DOHH2 (cell line): ENCODE data around the gene SYNGR2.

Source experiments
- EZH2phosphoT487 ChIP-seq: fragments of 200-600 bp; sonication (generic); IDR thresholded peaks from 2 replicates; pipeline ENCODE4 v1.6.1; 2017; ENCODE audit warnings: borderline replicate concordance, mild to moderate bottlenecking, antibody characterized with exemption, low read length, moderate library complexity, mixed read lengths
- TF ChIP-seq, protein P1 (sequence below): fragments of 200-600 bp; sonication (generic); IDR thresholded peaks from one replicate; pipeline ENCODE4 v1.5.1; 2014; ENCODE audit warnings: antibody characterized with exemption, mild to moderate bottlenecking, low read depth, low read length; ENCODE audit not compliant: poor library complexity, severe bottlenecking

DNA sequence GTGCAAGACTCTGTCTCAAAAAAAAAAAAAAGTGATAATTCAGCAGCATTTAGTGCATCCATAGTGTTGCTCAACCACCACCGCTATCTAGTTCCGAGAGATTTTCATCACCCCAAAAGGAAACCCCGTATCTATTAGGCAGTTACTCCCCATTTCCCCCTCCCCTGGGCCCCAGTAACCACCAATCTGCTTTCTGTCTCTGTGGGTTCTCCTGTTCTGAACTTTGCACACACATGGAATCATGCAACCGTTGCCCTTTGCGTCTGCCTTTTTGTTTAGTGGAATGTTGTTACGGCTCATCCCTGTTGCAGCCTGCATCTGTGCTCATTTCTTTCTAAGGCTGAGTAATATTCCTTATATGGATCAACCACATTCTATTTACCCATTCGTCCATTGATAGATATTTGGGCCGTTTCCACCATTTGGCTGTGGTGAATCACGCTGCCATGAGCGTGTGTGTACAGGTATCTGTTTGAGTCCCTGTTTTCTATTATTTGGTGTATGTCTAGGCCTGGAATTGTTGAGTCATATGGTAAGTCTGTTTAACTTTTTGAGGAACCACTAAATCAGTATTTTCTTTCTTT, 8.7 kb upstream of the SYNGR2 start:
- TF ChIP-seq, protein P1, sequence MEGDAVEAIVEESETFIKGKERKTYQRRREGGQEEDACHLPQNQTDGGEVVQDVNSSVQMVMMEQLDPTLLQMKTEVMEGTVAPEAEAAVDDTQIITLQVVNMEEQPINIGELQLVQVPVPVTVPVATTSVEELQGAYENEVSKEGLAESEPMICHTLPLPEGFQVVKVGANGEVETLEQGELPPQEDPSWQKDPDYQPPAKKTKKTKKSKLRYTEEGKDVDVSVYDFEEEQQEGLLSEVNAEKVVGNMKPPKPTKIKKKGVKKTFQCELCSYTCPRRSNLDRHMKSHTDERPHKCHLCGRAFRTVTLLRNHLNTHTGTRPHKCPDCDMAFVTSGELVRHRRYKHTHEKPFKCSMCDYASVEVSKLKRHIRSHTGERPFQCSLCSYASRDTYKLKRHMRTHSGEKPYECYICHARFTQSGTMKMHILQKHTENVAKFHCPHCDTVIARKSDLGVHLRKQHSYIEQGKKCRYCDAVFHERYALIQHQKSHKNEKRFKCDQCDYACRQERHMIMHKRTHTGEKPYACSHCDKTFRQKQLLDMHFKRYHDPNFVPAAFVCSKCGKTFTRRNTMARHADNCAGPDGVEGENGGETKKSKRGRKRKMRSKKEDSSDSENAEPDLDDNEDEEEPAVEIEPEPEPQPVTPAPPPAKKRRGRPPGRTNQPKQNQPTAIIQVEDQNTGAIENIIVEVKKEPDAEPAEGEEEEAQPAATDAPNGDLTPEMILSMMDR = no peak
- TF ChIP-seq EZH2phosphoT487 = no peak
